ENCODE results near the gene LRRC25.

- TF ChIP-seq CTCF (IDR thresholded peaks at IDR 0.05), result no peak
- TF ChIP-seq POLR2AphosphoS5 (IDR thresholded peaks at IDR 0.05), result no peak
- no peak for TF ChIP-seq EP300 (IDR thresholded peaks at IDR 0.05)
- no peak for TF ChIP-seq POLR2A (IDR thresholded peaks at IDR 0.05)
Measured at GRCh38 chr19:18443831-18444230, 46.4 kb upstream of the LRRC25 start.
